AG09309 (cell line): ENCODE measurements around the gene OR6S1.
A peak's percentile ranks its signal among the peaks of the same experiment; 100 is the strongest.
"Not testable (repeated sequence)": the region's sequence is repeated elsewhere in the genome, so short reads cannot be mapped to it uniquely, and the experiment has no call there.

Experiments
- DNase-seq: peaks from one replicate; pipeline ENCODE4 v3.0.0-alpha.2; 2010; ENCODE audit warnings: low read depth
- H3K4me3 ChIP-seq: 2 replicates; pipeline ENCODE4 v1.5.1; 2011; ENCODE audit warnings: mild to moderate bottlenecking, low read depth, low read length, moderate library complexity; ENCODE audit not compliant: control insufficient read depth
- CTCF ChIP-seq: IDR thresholded peaks from 2 replicates; pipeline ENCODE4 v1.5.1; 2011; ENCODE audit warnings: mild to moderate bottlenecking, low read depth, low read length, inconsistent platforms; ENCODE audit not compliant: insufficient read depth, control insufficient read depth; ENCODE audit errors: missing control alignments

Gene OR6S1

GRCh38 chr14:20622816-20623291 lies 18.6 kb downstream of the OR6S1 start:
- no peak overlapping the region for H3K4me3 ChIP-seq
- no peak for TF ChIP-seq CTCF
- no peak for DNase-seq

GRCh38 chr14:20620798-20621478 lies 20.6 kb downstream of the OR6S1 start:
- TF ChIP-seq CTCF, result no peak
- DNase-seq, result no peak
- no peak overlapping the region for H3K4me3 ChIP-seq

GRCh38 chr14:20619688-20620087 lies 21.8 kb downstream of the OR6S1 start:
- DNase-seq, H3K4me3 ChIP-seq: not testable (repeated sequence)

GRCh38 chr14:20618271-20618749 lies 23.2 kb downstream of the OR6S1 start:
- no peak for TF ChIP-seq CTCF

GRCh38 chr14:20617138-20618003 lies 24.1 kb downstream of the OR6S1 start:
- no peak for DNase-seq
- no peak overlapping the region for H3K4me3 ChIP-seq

More at GRCh38 chr14:20618271-20618749, 23.2 kb downstream of the OR6S1 start:
- no peak overlapping the region for H3K4me3 ChIP-seq
- DNase-seq, result no peak

GRCh38 chr14:20615996-20616395 lies 25.5 kb downstream of the OR6S1 start:
- no peak overlapping the region for H3K4me3 ChIP-seq
- DNase-seq, result no peak
- no peak for TF ChIP-seq CTCF

More at GRCh38 chr14:20617138-20618003, 24.1 kb downstream of the OR6S1 start:
- no peak for TF ChIP-seq CTCF

GRCh38 chr14:20614038-20614840 lies 27.3 kb downstream of the OR6S1 start:
- peak overlapping the region; percentile 57 for H3K4me3 ChIP-seq
- no peak for DNase-seq
- no peak for TF ChIP-seq CTCF
